IMR-90 (cell line): Measurements from ENCODE around the gene ADD2. TPM values are rescaled to one million over a fixed set of nuclear protein-coding genes. Genes with fewer than 3 reads are reported as not detected.

Source experiments
- microRNA-seq, 2 experiments: library from miRNA; stranded (forward) in 1 of 2; unstranded in 1 of 2; fragments of 10-50 nt in 1 of 2; fragments of <30 nt in 1 of 2; gene quantifications in 1 of 2; microRNA quantifications in 1 of 2; one replicate each; pipeline versions ENCODE3 to v1.1.0; 2013 to 2020; ENCODE audit not compliant: insufficient read depth in 1 of 2, insufficient read length in 1 of 2, unreplicated experiment in 1 of 2
- polyA plus RNA-seq, 3 experiments: library from polyadenylated mRNA; depleted of rRNA; stranded (reverse); fragments of >200 nt; gene quantifications; 2 replicates each; pipeline ENCODE4 v1.2.3, GENCODE V29; 2012; ENCODE audit warnings: low replicate concordance in 1 of 3
- small RNA-seq, 5 experiments: library from RNA; depleted of rRNA; stranded (forward); fragments of <200 nt; gene quantifications; one replicate each; pipeline ENCODE3, GENCODE V24; 2012
- total RNA-seq: library from RNA; depleted of rRNA; stranded (reverse); fragments of >200 nt; gene quantifications from 2 replicates; pipeline ENCODE4 v1.2.3, GENCODE V29; 2012; rRNA removed

Gene ADD2
- total and polyA plus RNA-seq, 2 of the 4 experiments (the other 2 are of a cell fraction) = not detected

Small RNA genes within 50 kb of the gene (microRNA-seq; reads per million reads assigned to microRNA genes)
- gene HMGN2P21 (ENCODE audit: insufficient read depth, insufficient read length) = not detected

Small RNA genes within 50 kb of the gene (small RNA-seq; reads per million reads assigned to genes)
- gene HMGN2P21 = 0 reads per million in 5 experiments

Other genes with a start within 250 kb of the ADD2 start
- not detected in 2 replicates for gene TGFA, start 214.4 kb downstream of the ADD2 start, total RNA-seq
- not detected in 2 replicates for gene TGFA, start 214.4 kb downstream of the ADD2 start, polyA plus RNA-seq (2012; rRNA removed)
- gene FIGLA, start 22.4 kb upstream of the ADD2 start, total RNA-seq = not detected in 2 replicates
- gene FIGLA, start 22.4 kb upstream of the ADD2 start, polyA plus RNA-seq (2012; rRNA removed) = not detected in 2 replicates
- not detected in 2 replicates for gene CLEC4F, start 52.4 kb upstream of the ADD2 start, total RNA-seq
- gene CLEC4F, start 52.4 kb upstream of the ADD2 start, polyA plus RNA-seq (2012; rRNA removed) = not detected in 2 replicates
- not detected in 2 replicates for gene CD207, start 67.6 kb upstream of the ADD2 start, total RNA-seq
- not detected in 2 replicates for gene CD207, start 67.6 kb upstream of the ADD2 start, polyA plus RNA-seq (2012; rRNA removed)
- gene VAX2, start 132.4 kb upstream of the ADD2 start, total RNA-seq = 0.36 and 0.56 TPM in 2 replicates
- 1.5 and 2.4 TPM in 2 replicates for gene VAX2, start 132.4 kb upstream of the ADD2 start, polyA plus RNA-seq (2012; rRNA removed)
- 0.28 TPM in 1 of 2 replicates, not detected in the other for gene ATP6V1B1, start 167.7 kb upstream of the ADD2 start, total RNA-seq
- 1.3 and 1.4 TPM in 2 replicates for gene ATP6V1B1, start 167.7 kb upstream of the ADD2 start, polyA plus RNA-seq (2012; rRNA removed)
- 0.54 and 0.56 TPM in 2 replicates for gene ANKRD53, start 210.4 kb upstream of the ADD2 start, total RNA-seq
- 1.0 and 1.2 TPM in 2 replicates for gene ANKRD53, start 210.4 kb upstream of the ADD2 start, polyA plus RNA-seq (2012; rRNA removed)
- 26.3 and 31.1 TPM in 2 replicates for gene TEX261, start 226.7 kb upstream of the ADD2 start, total RNA-seq
- gene TEX261, start 226.7 kb upstream of the ADD2 start, polyA plus RNA-seq (2012; rRNA removed) = 64.7 and 69.8 TPM in 2 replicates